SU-DHL-6 (cell line): ENCODE data around the gene NFKBIA.

Source experiments
- H2AFZ ChIP-seq: fragments of 200-600 bp; sonication (generic); 2 replicates; pipeline ENCODE4 v1.6.1; 2014; ENCODE audit warnings: low read depth, mild to moderate bottlenecking, moderate library complexity, mixed read lengths, antibody characterized with exemption, low read length; ENCODE audit not compliant: severe bottlenecking
- H3F3A ChIP-seq: fragments of 200-600 bp; shearing (Covaris generic); 2 replicates; pipeline ENCODE4 v1.6.0; 2016; ENCODE audit warnings: antibody characterized with exemption, mild to moderate bottlenecking; ENCODE audit not compliant: insufficient read depth
- H3K27ac ChIP-seq: fragments of 200-600 bp; sonication (generic); 2 replicates; pipeline ENCODE4 v1.5.1; 2016; ENCODE audit warnings: low read depth, mild to moderate bottlenecking, low read length, moderate library complexity, mixed read lengths
- H3K27me3 ChIP-seq: fragments of 200-600 bp; sonication (generic), shearing (Covaris generic); 2 replicates; pipeline ENCODE4 v1.6.0; 2014; ENCODE audit warnings: mild to moderate bottlenecking, low read length
- H3K36me3 ChIP-seq: fragments of 200-600 bp; sonication (generic); 2 replicates; pipeline ENCODE4 v1.6.1; 2014; ENCODE audit warnings: mild to moderate bottlenecking, low read length, mixed read lengths
- H3K4me2 ChIP-seq: fragments of 300-600, 200-600 bp; shearing (Covaris generic), sonication (generic); 2 replicates; pipeline ENCODE4 v1.6.0; 2014; ENCODE audit warnings: low read length, low read depth, mild to moderate bottlenecking; ENCODE audit not compliant: poor library complexity, severe bottlenecking
- H3K4me3 ChIP-seq: fragments of 200-600 bp; sonication (generic); 2 replicates; pipeline ENCODE4 v1.5.1; 2014; ENCODE audit warnings: antibody characterized with exemption, low read length, mild to moderate bottlenecking, mixed read lengths; ENCODE audit not compliant: insufficient read depth, poor library complexity, severe bottlenecking
- H3K79me2 ChIP-seq: fragments of 200-600 bp; sonication (generic); 2 replicates; pipeline ENCODE4 v1.6.1; 2014; ENCODE audit warnings: mild to moderate bottlenecking, low read length, moderate library complexity; ENCODE audit not compliant: insufficient read depth
- H3K9ac ChIP-seq: fragments of 200-600 bp; sonication (generic); 2 replicates; pipeline ENCODE4 v1.7.0; 2014; ENCODE audit warnings: mild to moderate bottlenecking, low read length
- H3K9me2 ChIP-seq: fragments of 200-600 bp; sonication (generic); replicated peaks from 2 replicates; pipeline ENCODE4 v1.6.1; 2014; ENCODE audit warnings: low read length; ENCODE audit not compliant: insufficient read depth
- H3K9me3 ChIP-seq: fragments of 200-600 bp; sonication (generic); 2 replicates; pipeline ENCODE4 v1.6.1; 2014; ENCODE audit warnings: low read length, mixed read lengths; ENCODE audit not compliant: insufficient read depth
- H4K20me1 ChIP-seq: fragments of 200-600 bp; sonication (generic); 2 replicates; pipeline ENCODE4 v1.6.1; 2014; ENCODE audit warnings: low read depth, mild to moderate bottlenecking, antibody characterized with exemption, low read length, moderate library complexity, mixed read lengths
- CTCF ChIP-seq: fragments of 200-600 bp; sonication (generic); IDR thresholded peaks from one replicate; pipeline ENCODE4 v1.5.1; 2017; ENCODE audit warnings: antibody characterized with exemption, mild to moderate bottlenecking, low read length, moderate library complexity; ENCODE audit not compliant: insufficient read depth, poor library complexity, severe bottlenecking
- EZH2phosphoT487 ChIP-seq: fragments of 200-600 bp; sonication (generic), shearing (Covaris generic); conservative IDR thresholded peaks from 2 replicates; pipeline ENCODE4 v1.6.1; 2018; ENCODE audit warnings: mild to moderate bottlenecking, antibody characterized with exemption, low read length, moderate library complexity, mixed read lengths

NFKBIA gene

GRCh38 chr14:35368583-35369392, 35.8 kb downstream of the NFKBIA start:
- no peaks in the 10 kb centered on the region for H3K9me2 ChIP-seq
- H2AFZ ChIP-seq: no peak overlapping the region
- H4K20me1 ChIP-seq: no peaks in the 10 kb centered on the region
- TF ChIP-seq EZH2phosphoT487 (no peak), CTCF (no peak)
- H3K4me2 ChIP-seq: no peak overlapping the region
- no peaks in the 10 kb centered on the region; the same call in 1 of the 2 replicates for H3K9me3 ChIP-seq
- no peaks in the 10 kb centered on the region for H3K36me3 ChIP-seq
- no peak overlapping the region for H3K27ac ChIP-seq
- no peaks in the 10 kb centered on the region for H3F3A ChIP-seq
- H3K9ac ChIP-seq: no peak overlapping the region
- H3K27me3 ChIP-seq: no peaks in the 10 kb centered on the region
- no peak overlapping the region for H3K4me3 ChIP-seq
- no peaks in the 10 kb centered on the region for H3K79me2 ChIP-seq

GRCh38 chr14:35368139-35368460, 36.4 kb downstream of the NFKBIA start:
- Histone ChIP-seq H4K20me1 (no peaks in the 10 kb centered on the region), H3K9ac (no peak overlapping the region), H3K36me3 (no peaks in the 10 kb centered on the region), H3K9me3 (no peaks in the 10 kb centered on the region; the same call in 1 of the 2 replicates), H3K9me2 (no peaks in the 10 kb centered on the region), H2AFZ (peak overlapping the region; percentile 55), H3K79me2 (no peaks in the 10 kb centered on the region), H3K27ac (no peak overlapping the region), H3F3A (no peaks in the 10 kb centered on the region), H3K4me3 (no peak overlapping the region), H3K27me3 (no peaks in the 10 kb centered on the region), H3K4me2 (no peak overlapping the region)
- TF ChIP-seq CTCF: no peak
- TF ChIP-seq EZH2phosphoT487: no peak

GRCh38 chr14:35367056-35367372, 37.5 kb downstream of the NFKBIA start:
- no peak overlapping the region for H3K4me2 ChIP-seq
- no peak overlapping the region for H3K9ac ChIP-seq
- H3K9me3 ChIP-seq: no peaks in the 10 kb centered on the region; the same call in 1 of the 2 replicates

More at GRCh38 chr14:35367056-35367372, 37.5 kb downstream of the NFKBIA start:
- H3K27me3 ChIP-seq: no peaks in the 10 kb centered on the region
- H4K20me1 ChIP-seq: no peaks in the 10 kb centered on the region
- H3K79me2 ChIP-seq: no peaks in the 10 kb centered on the region
- H3K4me3 ChIP-seq: no peak overlapping the region
- no peak overlapping the region for H3K27ac ChIP-seq
- TF ChIP-seq EZH2phosphoT487 (no peak), CTCF (no peak)
- H3K9me2 ChIP-seq: no peaks in the 10 kb centered on the region
- H3F3A ChIP-seq: no peaks in the 10 kb centered on the region
- H3K36me3 ChIP-seq: no peaks in the 10 kb centered on the region
- H2AFZ ChIP-seq: peak overlapping the region; percentile 55
